GM21381 (cell line): ENCODE data around the gene SSH2.
"Not testable (repeated sequence)": the region's sequence is repeated elsewhere in the genome, so short reads cannot be mapped to it uniquely, and the experiment has no call there.

Source experiments
- ATAC-seq: cut with Tn5 transposase; IDR thresholded peaks from one replicate; pipeline ENCODE4 v1.9.1; 2021; ENCODE audit warnings: mild to moderate bottlenecking, moderate library complexity; ENCODE audit not compliant: unreplicated experiment

SSH2 gene, protein sequence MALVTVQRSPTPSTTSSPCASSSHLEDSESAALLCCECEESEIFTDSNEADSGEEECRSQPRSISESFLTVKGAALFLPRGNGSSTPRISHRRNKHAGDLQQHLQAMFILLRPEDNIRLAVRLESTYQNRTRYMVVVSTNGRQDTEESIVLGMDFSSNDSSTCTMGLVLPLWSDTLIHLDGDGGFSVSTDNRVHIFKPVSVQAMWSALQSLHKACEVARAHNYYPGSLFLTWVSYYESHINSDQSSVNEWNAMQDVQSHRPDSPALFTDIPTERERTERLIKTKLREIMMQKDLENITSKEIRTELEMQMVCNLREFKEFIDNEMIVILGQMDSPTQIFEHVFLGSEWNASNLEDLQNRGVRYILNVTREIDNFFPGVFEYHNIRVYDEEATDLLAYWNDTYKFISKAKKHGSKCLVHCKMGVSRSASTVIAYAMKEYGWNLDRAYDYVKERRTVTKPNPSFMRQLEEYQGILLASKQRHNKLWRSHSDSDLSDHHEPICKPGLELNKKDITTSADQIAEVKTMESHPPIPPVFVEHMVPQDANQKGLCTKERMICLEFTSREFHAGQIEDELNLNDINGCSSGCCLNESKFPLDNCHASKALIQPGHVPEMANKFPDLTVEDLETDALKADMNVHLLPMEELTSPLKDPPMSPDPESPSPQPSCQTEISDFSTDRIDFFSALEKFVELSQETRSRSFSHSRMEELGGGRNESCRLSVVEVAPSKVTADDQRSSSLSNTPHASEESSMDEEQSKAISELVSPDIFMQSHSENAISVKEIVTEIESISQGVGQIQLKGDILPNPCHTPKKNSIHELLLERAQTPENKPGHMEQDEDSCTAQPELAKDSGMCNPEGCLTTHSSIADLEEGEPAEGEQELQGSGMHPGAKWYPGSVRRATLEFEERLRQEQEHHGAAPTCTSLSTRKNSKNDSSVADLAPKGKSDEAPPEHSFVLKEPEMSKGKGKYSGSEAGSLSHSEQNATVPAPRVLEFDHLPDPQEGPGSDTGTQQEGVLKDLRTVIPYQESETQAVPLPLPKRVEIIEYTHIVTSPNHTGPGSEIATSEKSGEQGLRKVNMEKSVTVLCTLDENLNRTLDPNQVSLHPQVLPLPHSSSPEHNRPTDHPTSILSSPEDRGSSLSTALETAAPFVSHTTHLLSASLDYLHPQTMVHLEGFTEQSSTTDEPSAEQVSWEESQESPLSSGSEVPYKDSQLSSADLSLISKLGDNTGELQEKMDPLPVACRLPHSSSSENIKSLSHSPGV (N-terminal part only)

DNA sequence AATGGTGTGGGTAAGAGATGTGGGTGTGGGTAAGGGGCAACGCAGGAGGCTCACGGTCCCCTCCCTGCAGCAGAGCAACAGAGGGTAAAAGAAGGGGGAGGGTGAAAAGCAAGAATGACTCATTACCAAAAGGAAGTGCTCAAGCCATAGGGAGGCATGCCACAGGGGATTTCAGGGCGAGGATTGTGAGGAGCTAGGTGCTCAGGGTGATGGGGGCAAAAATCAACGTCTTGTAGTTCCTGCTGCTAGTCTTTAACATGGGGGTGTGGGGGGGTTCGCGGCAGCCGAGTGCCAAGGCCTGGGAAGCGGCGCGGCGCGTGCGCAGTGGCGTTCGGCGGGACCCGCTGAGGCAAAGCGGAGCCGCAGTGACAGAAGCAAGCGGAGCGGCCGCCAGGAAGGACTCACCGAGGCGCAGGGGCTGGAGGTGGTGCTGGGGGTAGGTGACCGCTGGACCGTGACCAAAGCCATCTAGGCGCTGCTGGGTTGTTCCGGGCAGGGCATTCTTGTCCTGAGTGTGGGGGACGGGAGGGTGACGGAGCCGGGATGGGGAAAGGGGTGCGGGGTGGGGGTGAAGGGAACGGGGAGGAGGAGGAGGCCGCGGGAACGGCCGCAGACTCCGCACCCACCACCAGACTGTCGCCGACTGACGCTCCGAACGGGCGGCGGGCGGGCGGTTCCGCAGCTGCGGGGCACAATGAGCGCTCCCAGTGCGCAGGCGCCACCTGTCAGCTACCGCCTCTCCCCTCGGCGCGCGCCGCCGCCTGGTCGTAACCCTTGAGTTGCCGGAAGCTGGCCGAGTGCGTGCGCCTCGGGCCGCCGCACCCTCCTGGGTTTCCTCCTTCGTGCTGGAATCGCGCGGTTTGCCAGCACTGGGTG is at the start of gene SSH2:
Gene SSH2, minus strand, starts transcription at position 696 of the 876 bp plus-strand sequence. Its CDS starts 228 bp downstream, at position 468.
- ATAC-seq = peak; percentile 58

DNA sequence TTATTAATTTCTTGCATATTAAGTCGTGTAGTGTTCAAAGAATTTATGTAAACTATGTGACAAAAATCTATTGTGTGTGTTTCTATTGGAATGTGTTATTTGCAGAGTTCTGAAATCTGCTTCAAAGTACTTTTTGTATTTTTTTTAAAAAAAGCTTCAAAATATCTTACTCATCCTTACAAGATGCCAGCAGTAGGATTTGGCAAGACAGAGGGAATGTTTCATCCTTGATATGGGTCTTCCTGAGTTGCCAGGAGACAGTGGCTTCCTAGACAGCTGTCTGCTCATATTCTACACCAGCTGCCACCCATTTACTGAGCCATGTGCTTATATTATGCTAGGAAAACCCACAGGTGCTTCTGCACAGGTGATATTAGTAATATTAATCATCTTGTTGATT is 47.8 kb upstream of the SSH2 start:
- no peak for ATAC-seq

DNA sequence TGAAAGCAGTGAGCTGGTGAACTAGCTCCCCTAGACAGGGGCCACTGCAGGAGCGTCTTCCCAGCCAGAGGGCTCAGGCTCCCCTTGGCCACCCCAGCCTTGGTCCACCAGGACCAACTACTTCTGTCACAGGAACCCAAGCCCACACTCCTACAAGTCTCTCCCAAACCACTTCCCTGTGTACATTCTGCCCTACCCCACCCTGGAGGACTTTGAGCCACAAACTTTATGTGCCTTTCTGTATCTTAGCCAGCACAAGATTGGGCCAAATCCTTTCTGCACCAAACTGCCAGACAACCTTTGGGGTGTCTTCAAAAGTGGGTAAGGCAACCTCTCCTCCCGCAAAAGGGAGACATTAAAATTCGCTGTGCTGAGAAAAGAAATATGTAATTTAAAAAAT is 43.0 kb upstream of the SSH2 start:
- ATAC-seq = no peak

DNA sequence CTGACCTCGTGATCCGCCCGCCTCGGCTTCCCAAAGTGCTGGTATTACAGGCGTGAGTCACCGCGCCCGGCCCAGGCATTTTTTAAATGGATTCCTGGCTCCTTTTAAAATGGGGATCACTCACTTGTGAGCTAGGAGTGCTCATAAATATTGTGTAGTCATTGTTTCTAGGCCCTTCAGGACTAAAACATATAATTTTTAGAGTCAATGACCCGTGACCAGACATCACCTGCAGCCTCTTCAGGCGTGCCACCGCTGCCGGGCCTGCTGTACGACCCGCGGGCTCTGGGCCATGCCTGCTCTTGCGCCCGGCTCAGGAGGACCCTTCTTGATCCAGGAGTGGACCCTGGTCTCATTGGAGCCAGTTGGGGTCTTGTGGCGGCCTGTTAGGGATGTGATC is 42.2 kb upstream of the SSH2 start:
- no peak for ATAC-seq

DNA sequence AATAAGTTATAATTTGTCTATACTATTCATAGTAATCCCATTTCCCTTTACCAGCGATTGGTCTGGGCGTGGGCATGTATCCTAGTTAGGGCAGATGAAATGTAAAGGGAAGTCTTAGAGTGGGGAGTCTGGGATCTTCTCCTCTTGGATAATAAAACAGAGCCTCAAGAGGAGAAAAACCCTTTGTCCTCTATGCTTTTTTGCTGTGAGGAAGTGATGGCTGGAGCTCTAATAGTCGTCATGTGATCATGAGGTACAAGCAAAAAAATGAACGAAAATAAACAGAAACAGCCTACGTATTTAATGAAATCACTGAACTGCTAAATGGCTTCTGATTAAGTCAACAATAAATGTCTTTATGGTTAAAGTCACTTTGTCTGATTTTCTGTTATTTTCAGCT is 38.2 kb upstream of the SSH2 start:
- no peak for ATAC-seq

DNA sequence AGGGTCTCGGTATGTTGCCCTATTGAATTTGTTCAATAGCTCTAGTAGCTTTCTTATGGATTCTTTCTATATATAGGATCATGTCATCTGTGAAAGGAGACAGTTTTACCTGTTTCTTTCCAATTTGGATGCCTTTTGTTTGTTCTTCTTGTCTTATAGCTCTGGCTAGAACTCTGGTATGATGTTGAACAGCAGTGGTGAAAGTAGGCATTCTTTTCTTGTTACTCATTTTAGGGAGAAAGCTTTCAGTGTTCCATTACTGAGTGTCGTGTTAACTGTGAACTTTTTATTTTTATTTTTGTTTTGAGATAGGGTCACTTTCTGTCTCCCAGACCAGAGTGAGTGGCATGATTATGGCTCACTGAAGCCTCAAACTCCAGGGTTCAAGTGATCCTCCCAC is 32.6 kb upstream of the SSH2 start:
- ATAC-seq = no peak

DNA sequence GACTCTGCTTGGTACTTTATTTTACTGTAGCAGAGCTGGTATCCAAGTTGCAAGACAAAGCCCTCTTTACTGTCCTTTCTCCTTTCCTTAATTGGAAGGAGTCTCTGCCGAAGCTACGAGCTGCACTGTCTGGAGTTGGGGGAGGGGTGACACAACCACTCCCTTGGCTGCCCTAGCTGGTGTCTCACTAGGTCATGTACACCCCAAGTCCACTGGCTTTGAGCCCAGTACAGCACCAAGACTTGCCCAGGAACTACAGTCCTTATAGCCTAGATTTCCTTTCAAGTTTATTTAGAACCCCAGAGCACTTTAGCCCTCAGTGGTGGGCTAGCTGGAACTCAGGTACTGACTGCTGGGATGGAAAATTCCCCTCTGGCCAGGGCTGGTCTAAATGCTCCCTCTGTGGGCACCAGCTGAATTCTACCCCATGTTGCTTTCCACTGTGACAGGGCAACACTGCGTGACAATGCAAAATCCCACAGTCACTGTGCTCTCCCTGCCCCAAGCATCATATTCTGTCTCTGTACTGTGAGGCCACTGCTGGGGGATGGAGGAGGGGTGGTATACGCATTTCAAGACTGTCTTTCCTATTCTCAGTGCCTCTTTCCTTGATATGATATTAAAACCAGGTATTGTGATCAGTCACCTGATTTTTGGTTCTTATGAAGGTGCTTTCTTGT is 29.8 kb upstream of the SSH2 start:
- ATAC-seq = no peak

DNA sequence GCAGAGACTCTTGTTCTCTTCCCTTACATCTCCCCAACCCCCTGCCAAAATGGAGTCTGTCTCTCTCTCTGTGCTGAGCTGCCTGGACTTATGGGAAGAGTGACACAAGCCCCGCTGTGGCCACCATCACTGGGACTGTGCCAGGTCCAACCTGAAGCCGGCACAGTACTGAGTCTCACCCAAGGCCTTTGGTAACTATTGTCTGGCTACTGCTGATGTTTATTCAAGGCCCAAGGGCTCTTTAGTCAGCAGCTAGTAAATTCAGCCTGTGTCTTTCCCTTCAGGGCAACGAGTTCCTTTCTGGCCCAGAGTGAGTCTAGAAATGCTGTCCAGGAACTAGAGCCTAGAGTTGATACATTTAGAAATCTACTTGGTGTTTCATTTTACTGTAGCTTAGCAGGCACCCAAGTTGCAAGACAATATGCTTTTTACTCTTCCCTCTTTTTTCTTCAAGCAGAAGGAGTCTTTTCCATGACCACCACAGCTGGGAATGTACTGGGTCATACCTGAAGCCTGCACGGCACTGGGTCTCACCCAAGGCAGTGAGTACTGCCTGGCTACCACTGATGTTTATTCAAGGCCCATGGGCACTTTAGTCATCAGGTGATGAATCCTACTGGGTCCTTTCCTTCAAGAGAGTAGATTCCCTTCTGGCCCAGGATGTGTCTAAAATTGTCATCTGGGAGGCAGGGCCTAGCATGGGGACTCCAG is 29.1 kb upstream of the SSH2 start:
- ATAC-seq = no peak

DNA sequence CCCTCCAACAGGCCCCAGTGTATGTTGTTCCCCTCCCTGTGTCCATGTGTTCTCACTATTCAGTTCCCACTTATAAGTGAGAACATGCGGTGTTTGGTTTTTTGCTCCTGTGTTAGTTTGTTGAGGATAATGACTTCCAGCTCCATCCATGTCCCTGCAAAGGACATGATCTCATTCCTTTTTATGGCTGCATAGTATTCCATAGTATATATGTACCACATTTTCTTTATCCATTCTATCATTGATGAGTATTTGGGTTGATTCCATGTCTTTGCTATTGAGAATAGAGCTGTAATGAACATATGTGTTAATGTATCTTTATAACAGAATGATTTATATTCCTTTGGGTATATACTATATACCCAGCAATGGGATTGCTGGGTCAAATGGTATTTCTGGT is 27.5 kb upstream of the SSH2 start:
- ATAC-seq = not testable (repeated sequence)

DNA sequence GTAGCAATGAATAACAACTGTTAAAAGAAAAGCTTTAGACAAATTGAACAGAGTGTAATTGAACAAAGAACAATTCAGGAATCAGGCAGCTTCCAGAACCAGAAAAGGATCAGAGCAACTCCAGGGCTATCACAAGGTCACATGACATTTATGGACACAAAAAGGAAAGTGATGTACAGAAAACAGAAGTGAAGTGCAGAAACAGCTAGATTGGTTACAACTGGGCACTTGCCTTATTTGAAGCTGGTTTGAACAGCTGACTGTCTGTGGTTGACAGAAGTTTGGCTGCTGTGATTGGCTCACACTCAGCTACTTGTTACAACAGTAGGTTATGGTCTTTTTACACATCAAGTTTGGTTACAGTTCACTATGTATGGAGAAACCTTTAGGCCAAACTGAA is 26.2 kb upstream of the SSH2 start:
- no peak for ATAC-seq

DNA sequence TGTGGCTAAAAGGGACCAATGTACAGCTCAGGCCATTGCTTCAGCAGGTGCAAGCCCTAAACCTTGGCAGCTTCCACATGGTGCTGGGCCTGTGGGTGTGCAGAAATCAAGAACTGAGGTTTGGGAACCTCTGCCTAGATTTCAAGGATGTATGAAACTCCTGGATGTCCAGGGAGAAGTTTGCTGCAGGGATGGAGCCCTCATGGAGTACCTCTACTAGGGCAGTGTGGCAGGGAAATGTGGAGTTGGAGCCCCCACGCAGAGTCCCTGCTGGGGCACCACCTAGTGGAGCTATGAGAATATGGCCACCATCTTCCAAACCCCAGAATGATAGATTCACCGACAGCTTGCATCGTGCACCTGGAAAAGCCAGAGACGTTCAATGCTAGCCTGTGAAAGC is 24.4 kb upstream of the SSH2 start:
- ATAC-seq = no peak

DNA sequence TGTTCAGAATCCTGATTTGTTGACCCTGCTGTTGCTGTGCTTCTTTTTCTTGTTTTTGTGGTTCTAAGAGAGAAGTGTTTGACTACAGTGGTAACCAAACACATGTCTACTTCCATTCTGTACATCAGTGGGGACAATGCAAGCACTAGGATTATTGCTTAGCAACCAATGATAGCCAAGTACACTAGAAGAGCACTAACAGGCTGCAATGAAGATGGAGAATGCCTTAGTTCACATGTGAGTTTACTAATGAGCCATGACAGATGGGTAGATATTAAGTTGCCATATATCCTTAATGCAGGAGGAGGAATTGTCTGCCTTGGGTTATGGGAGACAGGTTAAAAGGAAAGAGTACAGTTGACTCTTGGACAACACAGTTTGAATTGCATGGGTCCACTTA is 19.7 kb upstream of the SSH2 start:
- ATAC-seq = no peak

DNA sequence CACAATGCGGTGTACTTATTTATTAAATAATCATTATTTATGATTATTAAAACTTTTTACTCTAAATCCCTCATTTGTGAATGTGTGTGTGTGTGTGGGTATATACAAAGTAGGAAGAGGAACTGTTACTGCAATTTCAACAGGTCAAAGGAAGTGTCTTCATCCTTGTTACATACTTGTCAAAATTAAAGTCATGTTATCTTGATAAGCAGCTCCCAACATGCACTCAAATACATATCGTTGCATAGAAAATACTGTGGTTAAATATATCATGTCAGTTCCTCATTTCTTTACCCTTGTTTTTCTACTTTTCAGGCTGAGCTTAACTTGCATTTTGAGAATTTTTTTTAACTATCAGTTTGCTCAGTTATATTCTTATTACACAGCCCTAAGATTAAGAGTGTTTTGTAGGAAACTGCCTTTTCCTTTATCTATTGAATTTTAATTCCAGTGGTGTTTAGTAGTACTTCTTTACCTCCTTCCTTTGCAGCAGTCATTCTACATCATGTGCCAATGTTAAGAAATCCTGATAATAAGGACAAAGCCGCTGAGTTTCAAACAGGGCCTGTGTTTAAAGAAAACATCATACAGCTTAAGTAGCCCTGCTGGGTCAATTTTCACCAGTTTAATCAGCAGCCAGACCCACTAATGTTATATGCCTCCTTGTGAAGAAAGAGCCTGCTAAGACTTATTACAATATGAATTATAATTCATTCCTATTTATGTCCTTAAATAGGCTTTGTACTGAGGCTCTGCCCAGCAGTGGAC is 18.6 kb upstream of the SSH2 start:
- no peak for ATAC-seq

DNA sequence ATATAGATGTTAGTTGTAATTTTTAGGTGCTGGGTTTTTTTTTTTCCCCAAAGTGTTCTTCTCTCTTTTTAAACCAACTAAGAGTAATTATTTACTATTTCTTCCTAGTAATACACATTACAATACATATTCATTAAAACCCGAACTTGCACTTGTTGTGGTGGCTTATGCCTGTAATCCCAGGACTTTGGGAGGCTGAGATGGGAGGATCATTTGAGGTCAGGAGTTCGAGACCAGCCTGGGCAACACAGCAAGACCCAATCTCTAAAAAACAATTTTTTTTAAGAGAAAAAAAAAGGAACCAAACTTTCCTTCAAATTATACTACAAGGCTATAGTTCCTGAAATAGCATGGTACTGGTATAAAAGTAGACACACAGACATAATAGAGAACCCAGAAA is 15.3 kb upstream of the SSH2 start:
- ATAC-seq = no peak

DNA sequence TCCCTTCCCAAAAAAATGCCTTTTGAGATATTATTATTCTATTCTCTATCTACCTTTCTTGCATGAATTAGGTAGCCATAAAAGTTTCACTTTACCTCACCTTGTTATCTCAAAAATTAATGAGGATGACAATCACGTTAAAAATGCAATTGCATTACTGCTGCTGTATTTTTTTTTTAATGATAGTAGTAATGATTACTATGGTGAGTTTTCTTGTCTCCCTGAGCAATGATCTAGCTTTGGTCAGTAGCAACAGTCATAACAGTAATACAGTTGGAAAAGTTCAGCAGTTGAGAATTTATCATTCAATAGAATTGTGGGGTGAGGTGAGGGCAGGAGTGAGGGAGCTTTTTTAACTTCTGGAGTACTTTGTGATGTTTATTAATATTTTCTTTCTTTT is 11.3 kb upstream of the SSH2 start, which contains the start of gene EFCAB5:
Gene EFCAB5, plus strand, starts transcription at position 301 of the 400 bp plus-strand sequence. CDS start 163 bp downstream, outside the sequence.
- no peak for ATAC-seq

DNA sequence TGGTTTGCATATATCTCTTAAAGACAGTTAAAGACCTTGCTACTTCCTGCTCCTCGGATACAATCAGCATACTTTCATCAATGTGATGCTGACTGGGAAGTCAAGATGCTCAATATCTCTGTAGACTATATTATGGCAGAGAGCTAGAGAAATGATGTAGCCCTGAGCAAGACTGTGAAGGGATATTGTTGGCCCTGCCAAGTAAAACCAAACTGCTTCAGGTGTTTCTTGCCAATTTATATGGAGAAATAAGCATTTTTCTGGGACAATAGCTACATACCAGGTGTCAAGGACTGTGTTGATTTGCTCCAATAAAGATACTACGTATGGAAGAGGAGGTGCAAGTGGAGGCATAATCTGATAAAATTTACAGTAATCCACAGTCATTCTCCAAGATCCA is 6.7 kb upstream of the SSH2 start:
- no peak for ATAC-seq

DNA sequence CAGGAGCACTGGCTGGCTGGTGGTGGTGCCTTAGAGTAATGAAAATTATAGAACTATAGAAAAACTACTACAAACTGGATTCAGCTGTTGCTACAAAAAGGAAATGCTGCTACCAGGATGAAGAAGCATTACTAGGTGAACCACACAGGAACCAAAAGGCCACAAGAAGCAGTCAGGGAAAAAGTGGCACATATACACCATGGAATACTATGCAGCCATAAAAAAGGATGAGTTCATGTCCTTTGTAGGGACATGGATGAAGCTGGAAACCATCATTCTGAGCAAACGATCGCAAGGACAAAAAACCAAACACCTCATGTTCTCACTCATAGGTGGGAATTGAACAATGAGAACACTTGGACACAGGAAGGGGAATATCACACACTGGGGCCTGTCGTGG is 5.9 kb upstream of the SSH2 start:
- ATAC-seq = not testable (repeated sequence)

DNA sequence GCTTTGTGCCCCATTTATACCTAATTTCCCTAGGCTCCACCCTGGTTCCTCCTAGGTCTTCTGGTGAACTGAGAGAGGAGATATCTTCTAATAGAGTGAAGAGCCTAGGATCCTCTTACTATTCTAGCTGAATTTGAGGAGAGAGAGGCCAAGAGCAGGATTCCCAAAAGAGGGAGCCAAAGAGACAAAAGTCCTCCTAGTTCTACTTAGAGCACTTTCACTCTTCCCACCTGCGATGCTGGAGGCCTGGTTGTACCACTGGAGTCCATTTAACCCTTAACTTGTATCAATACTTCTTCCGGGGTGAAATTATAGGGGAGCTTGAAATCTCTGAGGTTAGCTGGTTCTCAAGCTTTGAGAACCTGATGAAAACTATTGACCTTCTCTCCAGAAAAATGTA is 3.4 kb upstream of the SSH2 start:
- no peak for ATAC-seq
